UCSD-AML1 (cell line): Measurements from ENCODE around the gene CHRNB1.

Source experiments
- DNase-seq: peaks from one replicate; lab custom pipeline; 2025; ENCODE audit not compliant: unreplicated experiment; lab: John Stamatoyannopoulos, UW

The CHRNB1 gene

GRCh38 chr17:7415784-7416183, 29.1 kb upstream of the CHRNB1 start:
- DNase-seq, result no peak

- no peak for DNase-seq
Observed at GRCh38 chr17:7416323-7416722, 28.5 kb upstream of the CHRNB1 start.

DNA sequence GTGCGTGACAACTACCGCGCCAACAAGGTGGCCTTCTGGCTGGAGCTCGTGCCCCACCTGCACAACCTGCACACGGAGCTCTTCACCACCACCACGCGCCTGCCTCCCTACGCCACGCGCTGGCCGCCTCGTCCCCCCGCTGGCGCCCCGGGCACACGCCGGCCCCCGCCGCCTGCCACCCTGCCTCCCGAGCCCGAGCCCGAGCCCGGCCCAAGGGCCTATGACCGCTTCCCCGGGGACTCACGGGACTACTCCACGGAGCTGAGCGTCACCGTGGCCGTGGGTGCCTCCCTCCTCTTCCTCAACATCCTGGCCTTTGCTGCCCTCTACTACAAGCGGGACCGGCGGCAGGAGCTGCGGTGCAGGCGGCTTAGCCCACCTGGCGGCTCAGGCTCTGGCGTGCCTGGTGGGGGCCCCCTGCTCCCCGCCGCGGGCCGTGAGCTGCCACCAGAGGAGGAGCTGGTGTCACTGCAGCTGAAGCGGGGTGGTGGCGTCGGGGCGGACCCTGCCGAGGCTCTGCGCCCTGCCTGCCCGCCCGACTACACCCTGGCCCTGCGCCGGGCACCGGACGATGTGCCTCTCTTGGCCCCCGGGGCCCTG, 27.7 kb upstream of the CHRNB1 start:
- DNase-seq, result no peak

GRCh38 chr17:7418472-7419152, 26.2 kb upstream of the CHRNB1 start:
- no peak for DNase-seq

DNA sequence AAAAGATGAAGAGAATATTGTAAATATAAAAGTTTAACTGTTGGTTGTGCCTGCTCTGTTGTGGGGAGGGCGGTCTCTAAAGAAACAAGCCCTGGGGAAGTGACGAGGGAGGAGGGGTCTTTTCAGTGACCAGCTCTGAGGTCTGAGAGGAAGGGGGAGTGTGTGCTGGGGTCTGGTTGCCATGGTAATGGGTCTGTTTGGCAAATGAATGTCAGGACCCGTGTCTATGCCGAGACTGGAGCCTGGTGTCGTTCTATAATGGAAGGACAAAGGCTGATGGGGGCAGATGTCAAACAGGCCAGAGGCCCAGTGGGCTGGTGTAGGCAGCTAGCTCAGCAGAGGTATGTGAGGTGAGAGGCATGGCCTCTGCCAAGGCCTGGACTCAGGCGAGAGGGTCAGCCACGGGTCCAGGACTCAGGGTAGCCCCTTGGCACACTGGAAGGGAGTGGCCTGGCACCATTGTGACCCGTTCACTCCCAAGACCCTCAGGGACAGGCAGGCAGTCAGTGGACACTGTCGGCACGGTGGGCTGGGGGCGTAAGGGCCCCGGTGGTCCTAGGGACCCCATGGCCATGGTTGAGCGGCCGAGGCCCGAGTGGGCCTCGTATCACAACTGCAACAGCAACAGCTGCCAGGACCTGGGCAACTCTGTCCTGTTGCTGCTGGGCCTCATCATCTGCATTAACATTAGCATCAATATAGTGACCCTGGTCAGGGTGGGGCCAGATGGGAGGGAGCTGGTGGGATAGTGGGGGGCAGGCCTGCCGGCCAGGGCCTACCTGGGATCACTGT, 24.8 kb upstream of the CHRNB1 start, which contains the start of gene SPEM1:
SPEM1 (plus strand) TSS at position 506 of the 792 bp plus-strand sequence; CDS start at position 567, 61 bp downstream.
- DNase-seq, result no peak

DNA sequence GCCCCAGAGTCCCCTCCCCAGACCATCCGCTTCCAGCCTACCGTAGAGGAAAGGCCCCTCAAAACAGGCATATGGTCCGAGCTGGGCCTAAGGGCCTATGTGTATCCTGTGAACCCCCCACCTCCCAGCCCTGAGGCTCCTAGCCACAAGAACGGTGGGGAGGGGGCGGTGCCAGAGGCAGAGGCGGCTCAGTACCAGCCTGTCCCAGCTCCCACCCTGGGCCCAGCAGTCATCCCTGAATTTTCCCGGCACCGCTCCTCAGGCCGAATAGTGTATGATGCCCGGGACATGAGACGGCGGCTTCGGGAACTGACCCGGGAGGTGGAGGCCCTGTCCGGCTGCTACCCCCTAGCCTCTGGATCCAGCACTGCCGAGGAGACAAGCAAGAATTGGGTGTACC, 23.7 kb upstream of the CHRNB1 start:
- DNase-seq, result no peak

DNA sequence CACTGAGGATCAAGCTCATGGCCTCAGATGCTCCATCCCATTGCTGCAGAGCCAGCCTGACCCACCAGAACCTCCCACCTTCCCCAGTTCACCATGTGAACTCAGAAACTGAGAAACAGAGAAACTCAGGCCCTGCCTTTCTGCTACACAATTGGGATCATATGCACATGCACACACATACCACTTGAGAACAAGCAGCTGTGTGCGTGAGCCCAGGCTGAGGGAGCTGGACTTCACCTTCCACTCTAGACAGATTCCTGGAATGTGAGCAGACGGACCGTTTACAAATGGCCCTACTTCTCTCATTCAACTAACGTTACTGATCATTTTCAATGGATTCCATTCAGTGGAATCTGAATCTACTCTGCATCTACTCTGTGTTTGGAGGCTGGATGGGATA, 21.2 kb upstream of the CHRNB1 start:
- DNase-seq, result no peak

GRCh38 chr17:7425316-7425715, 19.5 kb upstream of the CHRNB1 start, which contains the start of gene SPEM2:
Gene SPEM2, plus strand, starts transcription at chr17:7425616. Its CDS starts 73 bp downstream, at chr17:7425689.
- DNase-seq, result no peak

DNA sequence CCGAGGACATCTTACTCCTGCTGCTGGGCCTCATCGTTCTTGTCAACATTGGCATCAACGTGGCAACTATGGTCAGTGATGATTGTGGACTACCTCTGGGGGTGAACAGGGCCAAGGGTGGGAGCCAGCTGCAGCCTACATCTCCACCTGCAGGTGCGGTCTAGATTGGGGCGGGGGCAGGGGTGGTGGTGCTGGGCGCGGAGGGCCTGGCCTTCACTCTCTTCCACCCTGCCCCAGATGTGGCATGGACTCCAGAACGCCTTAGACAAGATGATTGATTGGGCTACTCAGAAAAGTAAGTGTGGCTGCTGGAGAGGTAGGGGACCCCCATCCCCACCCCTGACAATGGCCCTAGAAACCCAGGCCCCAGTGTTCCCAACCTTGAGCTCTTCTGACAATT, 19.1 kb upstream of the CHRNB1 start:
- DNase-seq, result no peak

- no peak for DNase-seq
Observed at GRCh38 chr17:7426203-7426863, 18.5 kb upstream of the CHRNB1 start.

DNA sequence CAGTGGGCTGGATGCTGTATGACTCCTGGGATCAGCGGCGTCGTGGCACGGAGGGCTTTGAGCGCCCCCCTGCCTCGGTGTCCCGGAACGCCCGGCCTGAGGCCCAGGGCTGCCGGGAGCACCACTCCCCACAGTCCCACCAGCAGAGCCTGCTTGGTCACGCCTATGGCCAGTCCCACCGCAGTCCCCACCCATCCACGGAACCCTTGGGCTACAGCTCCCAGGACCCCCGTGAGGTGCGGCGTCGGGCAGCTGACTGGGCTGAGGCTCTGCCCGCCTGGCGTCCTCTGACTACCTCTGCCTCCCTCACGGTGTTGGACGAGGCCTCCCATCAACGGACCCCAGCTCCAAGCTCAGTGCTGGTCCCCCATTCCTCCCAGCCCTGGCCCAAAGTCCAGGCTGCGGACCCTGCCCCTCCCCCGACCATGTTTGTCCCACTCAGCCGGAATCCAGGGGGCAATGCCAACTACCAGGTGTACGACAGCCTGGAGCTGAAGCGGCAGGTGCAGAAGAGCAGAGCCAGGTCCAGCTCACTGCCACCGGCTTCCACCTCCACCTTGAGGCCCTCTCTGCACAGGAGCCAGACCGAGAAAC, 17.9 kb upstream of the CHRNB1 start:
- no peak for DNase-seq

- no peak for DNase-seq
Observed at GRCh38 chr17:7427549-7427948, 17.3 kb upstream of the CHRNB1 start.

DNA sequence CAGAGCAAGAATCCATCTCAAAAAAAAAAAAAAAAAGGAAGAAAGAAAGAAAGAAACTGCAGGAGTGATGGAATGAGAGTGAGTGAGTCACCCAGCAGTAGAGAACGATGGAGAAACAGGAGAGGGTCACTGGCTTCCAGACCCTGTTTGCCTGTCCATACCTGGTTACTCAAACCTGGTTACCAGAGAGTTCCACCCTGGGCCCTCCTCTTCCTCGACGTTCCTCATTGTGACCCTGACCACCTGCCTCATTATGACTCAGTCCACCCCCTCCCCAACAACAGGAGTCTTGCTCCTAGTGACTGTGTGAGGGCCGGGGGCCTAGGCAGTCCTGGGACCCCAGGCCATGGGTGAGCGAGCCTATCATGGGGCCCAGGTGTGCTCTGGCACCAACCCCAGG, 16.3 kb upstream of the CHRNB1 start, which contains the start of gene SPEM3:
SPEM3 (plus strand) TSS at position 301 of the 400 bp plus-strand sequence; CDS start at position 347, 46 bp downstream.
- DNase-seq, result no peak

- no peak for DNase-seq
Observed at GRCh38 chr17:7429722-7430121, 15.1 kb upstream of the CHRNB1 start.

GRCh38 chr17:7431231-7431630, 13.6 kb upstream of the CHRNB1 start:
- DNase-seq, result no peak

DNA sequence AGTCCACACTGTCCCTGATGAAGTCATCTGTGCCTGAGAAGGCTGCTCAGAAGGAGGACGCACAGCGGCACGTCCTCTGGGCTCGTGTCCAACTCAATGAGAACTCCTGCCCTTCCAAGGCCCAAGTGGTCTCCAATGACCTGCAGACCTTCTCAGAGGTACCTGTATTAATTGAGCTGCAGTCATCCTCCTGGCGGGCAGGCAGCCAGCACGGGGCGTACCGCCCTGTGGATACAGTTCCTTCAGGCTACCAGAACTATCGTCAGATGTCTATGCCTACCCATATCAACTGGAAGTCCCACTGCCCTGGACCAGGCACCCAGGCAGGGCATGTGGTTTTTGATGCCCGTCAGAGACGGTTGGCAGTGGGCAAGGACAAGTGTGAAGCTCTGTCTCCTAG, 12.6 kb upstream of the CHRNB1 start:
- DNase-seq, result no peak

DNA sequence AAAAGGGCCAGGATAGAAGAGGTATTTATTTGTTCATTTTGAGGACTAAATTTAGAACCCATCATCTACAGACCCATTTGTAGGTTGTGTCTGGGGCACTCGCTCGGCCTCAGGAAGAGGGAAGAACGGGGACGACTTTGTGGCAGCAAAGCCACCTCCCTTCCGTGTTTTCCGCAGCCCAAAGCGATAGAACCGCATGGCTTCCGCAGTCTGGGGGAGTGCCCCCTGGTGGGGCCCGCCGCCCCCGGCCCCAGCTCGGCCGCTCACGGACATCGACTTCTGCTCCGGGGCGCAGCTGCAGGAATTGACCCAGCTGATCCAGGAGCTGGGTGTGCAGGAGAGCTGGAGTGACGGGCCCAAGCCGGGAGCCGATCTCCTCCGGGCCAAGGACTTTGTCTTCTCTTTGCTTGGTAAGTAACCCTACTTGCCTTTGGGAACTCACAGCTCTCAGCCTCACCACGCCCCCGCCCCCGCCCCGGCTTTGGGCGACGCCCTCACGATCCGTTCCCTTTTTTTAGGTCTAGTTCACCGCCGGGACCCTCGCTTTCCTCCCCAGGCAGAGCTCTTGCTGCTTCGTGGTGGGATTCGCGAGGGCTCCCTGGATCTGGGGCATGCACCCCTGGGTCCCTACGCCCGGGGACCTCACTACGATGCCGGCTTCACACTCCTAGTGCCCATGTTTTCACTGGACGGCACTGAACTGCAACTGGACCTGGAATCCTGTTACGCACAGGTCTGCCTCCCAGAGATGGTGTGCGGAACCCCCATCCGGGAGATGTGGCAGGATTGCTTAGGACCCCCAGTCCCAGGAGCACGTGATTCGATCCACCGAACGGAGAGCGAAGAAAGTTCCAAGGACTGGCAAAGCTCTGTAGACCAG, 8.9 kb upstream of the CHRNB1 start:
- peak; percentile 81 for DNase-seq

GRCh38 chr17:7436556-7437368, 8.1 kb upstream of the CHRNB1 start:
- peak; percentile 88 for DNase-seq

DNA sequence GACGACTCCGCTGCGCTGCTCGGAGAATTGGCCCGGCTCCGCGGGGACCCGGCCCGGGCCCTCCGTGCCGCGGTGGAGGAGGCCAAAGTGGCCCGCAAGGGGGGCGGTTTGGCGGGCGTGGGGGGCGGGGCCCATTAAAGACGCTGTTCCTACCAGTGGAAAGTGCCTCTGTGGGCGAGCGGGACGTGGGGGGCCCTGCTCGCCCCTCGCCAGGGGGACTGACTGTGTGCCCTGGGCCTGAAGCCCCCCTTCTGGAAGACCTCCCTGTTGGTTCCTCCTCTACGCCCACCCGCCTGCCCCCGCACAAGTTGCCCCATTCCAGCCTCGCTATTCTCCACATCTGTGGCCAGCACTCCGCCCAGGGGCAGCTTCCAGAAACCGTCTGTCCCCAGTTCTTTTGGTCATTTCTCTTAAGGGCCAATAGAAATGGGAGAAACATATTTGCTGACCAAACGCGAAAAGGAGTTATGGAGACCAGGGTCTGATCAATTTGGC, 7.4 kb upstream of the CHRNB1 start:
- no peak for DNase-seq
